IMR-90 (cell line): ENCODE results near the gene GTPBP4. TPM values are rescaled to one million over a fixed set of nuclear protein-coding genes. Genes with fewer than 3 reads are reported as not detected.

ENCODE experiments used
- ATAC-seq: fragments of 200-7000 bp; cut with Tn5 transposase; 2 replicates; pipeline ENCODE4 v1.9.1; 2020; ENCODE audit warnings: low read depth, mild to moderate bottlenecking, moderate library complexity
- BruUV-seq: library from RNA; stranded (reverse); fragments of 400-500 nt; replicated peaks from 2 replicates; lab custom pipeline; 2021; lab: Mats Ljungman, UMichigan
- CTCF ChIA-PET: fragments of 300-600 bp; formaldehyde crosslinking; extraction: SDS; loops from one replicate; lab custom pipeline; 2021; ENCODE audit warnings: antibody characterized with exemption; lab: Yijun Ruan, JAX
- POLR2A ChIA-PET: fragments of 300-600 bp; sonication (Branson Sonifier 250); formaldehyde crosslinking; loops from one replicate; lab custom pipeline; 2022; ENCODE audit warnings: antibody characterized with exemption; ENCODE audit not compliant: unreplicated experiment; lab: Charles Lee
- DNase-seq: peaks from one replicate; pipeline ENCODE4 v3.0.0; 2013
- H2AFZ ChIP-seq: replicated peaks from 2 replicates; pipeline ENCODE3; 2013; ENCODE audit warnings: low read length, mild to moderate bottlenecking; ENCODE audit not compliant: poor library complexity
- H2AK5ac ChIP-seq: 2 replicates; pipeline ENCODE4 v1.6.1; 2013; ENCODE audit warnings: low read depth, low read length, inconsistent platforms
- H2AK9ac ChIP-seq: replicated peaks from 2 replicates; pipeline ENCODE3; 2013; ENCODE audit warnings: mild to moderate bottlenecking, low read depth, low read length, moderate library complexity; ENCODE audit not compliant: poor library complexity
- H2BK120ac ChIP-seq: 2 replicates; pipeline ENCODE4 v1.6.1; 2013; ENCODE audit warnings: low read depth, low read length, inconsistent platforms
- H2BK15ac ChIP-seq: 3 replicates; pipeline ENCODE4 v1.6.1; 2013; ENCODE audit warnings: low read depth, low read length, inconsistent platforms
- H2BK20ac ChIP-seq: 2 replicates; pipeline ENCODE4 v1.6.1; 2013; ENCODE audit warnings: low read depth, mild to moderate bottlenecking, inconsistent platforms, low read length, moderate library complexity
- H2BK5ac ChIP-seq: 2 replicates; pipeline ENCODE4 v1.6.1; 2013; ENCODE audit warnings: mild to moderate bottlenecking, low read depth, low read length, inconsistent platforms; ENCODE audit not compliant: poor library complexity, severe bottlenecking
- H3K14ac ChIP-seq: replicated peaks from 2 replicates; pipeline ENCODE4 v1.6.1; 2013; ENCODE audit warnings: low read depth, low read length, inconsistent platforms
- H3K18ac ChIP-seq: 2 replicates; pipeline ENCODE4 v1.6.1; 2013; ENCODE audit warnings: low read depth, low read length, control low read depth
- H3K23ac ChIP-seq: 2 replicates; pipeline ENCODE4 v1.6.1; 2013; ENCODE audit warnings: low read depth, low read length, inconsistent platforms
- H3K27ac ChIP-seq: 2 replicates; pipeline ENCODE4 v1.5.1; 2013; ENCODE audit warnings: mild to moderate bottlenecking, control low read depth, low read length; ENCODE audit not compliant: insufficient read depth
- H3K27me3 ChIP-seq: 2 replicates; pipeline ENCODE4 v1.6.1; 2013; ENCODE audit warnings: low read length; ENCODE audit not compliant: control insufficient read depth, insufficient read depth
- H3K36me3 ChIP-seq: 2 replicates; pipeline ENCODE4 v1.6.1; 2013; ENCODE audit warnings: low read length, mixed read lengths; ENCODE audit not compliant: control insufficient read depth, insufficient read depth
- H3K4ac ChIP-seq: 2 replicates; pipeline ENCODE4 v1.6.1; 2013; ENCODE audit warnings: low read depth, low read length, inconsistent platforms
- H3K4me1 ChIP-seq: 2 replicates; pipeline ENCODE4 v1.6.1; 2013; ENCODE audit warnings: low read length, mixed read lengths; ENCODE audit not compliant: control insufficient read depth, insufficient read depth
- H3K4me2 ChIP-seq: 2 replicates; pipeline ENCODE4 v1.6.1; 2013; ENCODE audit warnings: low read depth, mild to moderate bottlenecking, control low read depth, low read length, moderate library complexity
- H3K4me3 ChIP-seq: 2 replicates; pipeline ENCODE4 v1.5.1; 2013; ENCODE audit warnings: low read depth, mild to moderate bottlenecking, control low read depth, low read length, moderate library complexity; ENCODE audit not compliant: insufficient read depth
- H3K56ac ChIP-seq: 2 replicates; pipeline ENCODE4 v1.6.1; 2013; ENCODE audit warnings: low read length, inconsistent platforms; ENCODE audit not compliant: insufficient read depth; ENCODE audit errors: extremely low read depth
- H3K79me1 ChIP-seq, 2 experiments: 2 replicates each; pipeline ENCODE4 v1.6.1; 2013; ENCODE audit warnings: low read length in 2 of 2, inconsistent platforms in 1 of 2, low read depth in 1 of 2
- H3K9ac ChIP-seq: 2 replicates; pipeline ENCODE4 v1.6.1; 2013; ENCODE audit warnings: low read depth, low read length, control low read depth
- H3K9me1 ChIP-seq: 2 replicates; pipeline ENCODE4 v1.6.1; 2013; ENCODE audit warnings: low read length, inconsistent platforms; ENCODE audit not compliant: insufficient read depth
- H3K9me3 ChIP-seq: 2 replicates; pipeline ENCODE4 v1.6.1; 2013; ENCODE audit warnings: low read length; ENCODE audit not compliant: control insufficient read depth, insufficient read depth
- H4K20me1 ChIP-seq: 2 replicates; pipeline ENCODE4 v1.6.1; 2013; ENCODE audit warnings: low read length, inconsistent platforms; ENCODE audit not compliant: insufficient read depth
- H4K5ac ChIP-seq: 2 replicates; pipeline ENCODE4 v1.6.1; 2013; ENCODE audit warnings: mild to moderate bottlenecking, low read depth, low read length, control low read depth
- H4K8ac ChIP-seq, 2 experiments: 2 replicates each; pipeline ENCODE4 v1.6.1; 2013; ENCODE audit warnings: low read depth in 2 of 2, low read length in 2 of 2, control low read depth in 1 of 2, inconsistent platforms in 1 of 2
- H4K91ac ChIP-seq: 2 replicates; pipeline ENCODE4 v1.6.1; 2013; ENCODE audit warnings: low read depth, low read length, inconsistent platforms; ENCODE audit not compliant: insufficient read depth
- BHLHE40 ChIP-seq: fragments of 150-350 bp; IDR thresholded peaks from 2 replicates; pipeline ENCODE4 v1.6.1; 2016; ENCODE audit warnings: mild to moderate bottlenecking, low read depth, low read length
- POLR2A ChIP-seq: IDR thresholded peaks from 2 replicates; pipeline ENCODE4 v1.6.1; 2012; ENCODE audit warnings: mild to moderate bottlenecking, low read depth, low read length
- RCOR1 ChIP-seq: IDR thresholded peaks from 2 replicates; pipeline ENCODE4 v1.6.1; 2012; ENCODE audit warnings: mild to moderate bottlenecking, low read length, improper control_type of control experiment; ENCODE audit not compliant: insufficient replicate concordance
- SMC3 ChIP-seq: fragments of 150-350 bp; IDR thresholded peaks from 2 replicates; pipeline ENCODE4 v1.6.1; 2016; ENCODE audit warnings: low read depth, mild to moderate bottlenecking, antibody characterized with exemption, low read length, moderate library complexity
- WGBS, 2 experiments: methylation state at CpG; one replicate each; pipeline versions ENCODE4 v1.1.5 to v1.1.7; 2013; ENCODE audit warnings: missing lambda C conversion rate in 2 of 2; ENCODE audit not compliant: insufficient read length in 1 of 2; ENCODE audit errors: extremely low coverage in 2 of 2; 5-methylcytosine and 5-hydroxymethylcytosine counted together
- dilution Hi-C: fragments of 300-500 bp; cut with HindIII; formaldehyde crosslinking; loops from one replicate; pipeline ENCODE4 v1.14.3; 2018; ENCODE audit warnings: low sequenced_read_pairs; ENCODE audit not compliant: unreplicated experiment
- in situ Hi-C: fragments of 300-500 bp; cut with MboI; formaldehyde crosslinking; loops from 3 replicates; pipeline ENCODE4 v1.14.3; 2019; ENCODE audit warnings: low sequenced_read_pairs, inconsistent platforms, mixed read lengths
- intact Hi-C: fragments of 100-400 bp; cut with micrococcal nuclease; formaldehyde crosslinking; loops from 2 replicates; pipeline ENCODE4 v1.10.0; 2022
- polyA plus RNA-seq, 3 experiments: library from polyadenylated mRNA; depleted of rRNA; stranded (reverse); fragments of >200 nt; gene quantifications; 2 replicates each; pipeline ENCODE4 v1.2.3, GENCODE V29; 2012; ENCODE audit warnings: low replicate concordance in 1 of 3
- total RNA-seq: library from RNA; depleted of rRNA; stranded (reverse); fragments of >200 nt; gene quantifications from 2 replicates; pipeline ENCODE4 v1.2.3, GENCODE V29; 2012

The GTPBP4 gene
- total and polyA plus RNA-seq, 2 of the 4 experiments (the other 2 are of a cell fraction), result 46.2 to 48.6 TPM

- Histone ChIP-seq H2AK5ac (no peak overlapping the region), H4K91ac (no peak overlapping the region), H3K9ac (no peak overlapping the region), H2BK20ac (no peak overlapping the region), H3K14ac (no peak overlapping the region), H4K5ac (no peak overlapping the region), H3K79me1 (peaks cover 0 to 1% of the 10 kb centered on the region in 2 experiments; a peak in 2 of 4 replicates), H2BK5ac (no peak overlapping the region), H3K18ac (no peak overlapping the region), H2AFZ (no peak overlapping the region), H3K9me1 (peaks cover 5% of the 10 kb centered on the region; the same call in 1 of the 2 replicates), H2BK15ac (no peak overlapping the region), H2AK9ac (no peak overlapping the region), H3K27me3 (no peaks in the 10 kb centered on the region), H4K8ac (no peak overlapping the region), H4K20me1 (peaks cover 2% of the 10 kb centered on the region; the same call in 1 of the 2 replicates), H3K56ac (no peak overlapping the region), H2BK120ac (no peak overlapping the region), H3K4ac (no peak overlapping the region), H3K4me1 (no peaks in the 10 kb centered on the region), H3K9me3 (no peaks in the 10 kb centered on the region), H3K4me2 (no peak overlapping the region), H3K4me3 (no peak overlapping the region), H3K27ac (no peak overlapping the region), H3K23ac (no peak overlapping the region), H3K36me3 (peaks cover 5% of the 10 kb centered on the region)
- DNase-seq, result no peak
- dilution Hi-C loops, result no loop called here
- in situ Hi-C loops, result no loop called here
- no TSS peak for BruUV-seq
- CTCF ChIA-PET, result no interaction called here
- POLR2A ChIA-PET, result no interaction called here
- 73% methylated on average over 3 of the region's 6 CpGs; no CpG with 5 or more reads in 1 of the 2 experiments for WGBS, 2 experiments
- no peak for ATAC-seq
- TF ChIP-seq RCOR1 (no peak), POLR2A (no peak), BHLHE40 (no peak), SMC3 (no peak)
- intact Hi-C loops, result no loop called here
Observed at GRCh38 chr10:1035201-1035600, 47.0 kb downstream of the GTPBP4 start.
